ENCODE data around the gene ELFN1. TPM values are rescaled to one million over a fixed set of nuclear protein-coding genes. Genes with fewer than 3 reads are reported as not detected.
A peak's percentile ranks its signal among the peaks of the same experiment; 100 is the strongest.

Gene ELFN1
- polyA plus RNA-seq (2012; rRNA removed): 0.05 and 0.06 TPM in 2 replicates
- polyA plus RNA-seq (2012; cell fraction: cytosol; rRNA removed): 0.01 and 0.03 TPM in 2 replicates
- polyA plus RNA-seq (2012; cell fraction: nucleus; rRNA removed): 0.01 and 0.05 TPM in 2 replicates

- peak within 1 kb of the TSS; percentile 57 for H3K4me2 ChIP-seq
- H3K79me2 ChIP-seq (ENCODE audit: insufficient read depth): no peaks in the 10 kb centered on the region
- H3F3A ChIP-seq (replicated peaks; ENCODE audit: insufficient read depth): peaks cover 11% of the 10 kb centered on the region
- ChIA-PET POLR2A (no interaction called here), CTCF (interaction anchor here (0.6 kb wide), 2 partner anchors 75 to 90 kb away, joined by 3 read pairs; no protein-coding TSS in a partner anchor)
- WGBS (ENCODE audit: low lambda C conversion rate): under 1% methylated on average over 55 of the region's 110 CpGs
- peak within 1 kb of the TSS in 1 of 2 experiments; percentile 72; a peak in 1 of 4 replicates for H3K27ac ChIP-seq (ENCODE audit: low read depth in 2 of 2, low read length in 1 of 2)
- peaks cover 22% of the 10 kb centered on the region; the same call in 1 of the 2 replicates for H4K20me1 ChIP-seq (ENCODE audit: insufficient read depth)
- peaks cover 0 to 64% of the 10 kb centered on the region in 2 experiments; a peak in 1 of 4 replicates for H3K4me1 ChIP-seq (ENCODE audit: control insufficient read depth in 1 of 2, insufficient read depth in 2 of 2, low read depth in 1 of 2, low read length in 1 of 2)
- H3K9me2 ChIP-seq: no peaks in the 10 kb centered on the region
- H3K27me3 ChIP-seq (ENCODE audit: insufficient read depth): peaks cover 58% of the 10 kb centered on the region
- TF ChIP-seq TCF12 (IDR thresholded peaks at IDR 0.05): no peak
- TF ChIP-seq USF1 (IDR thresholded peaks at IDR 0.05; ENCODE audit: borderline replicate concordance, low read depth): no peak
- TF ChIP-seq NRF1 (IDR thresholded peaks at IDR 0.05; ENCODE audit: low read depth, low read length): no peak
- TF ChIP-seq ZBTB33 (IDR thresholded peaks at IDR 0.05; ENCODE audit: borderline replicate concordance, low read depth): no peak
- H3K36me3 ChIP-seq (replicated peaks in 1 of 2; ENCODE audit: control insufficient read depth in 1 of 2, insufficient read depth in 2 of 2, low read length in 1 of 2): no peaks in the 10 kb centered on the region
- no peaks in the 10 kb centered on the region for H3K9me3 ChIP-seq
- H3K4me3 ChIP-seq (ENCODE audit: low read depth in 2 of 2, low read length in 1 of 2): peak within 1 kb of the TSS; percentile 39 to 61; a peak in 3 of 4 replicates
- H2AFZ ChIP-seq (ENCODE audit: low read depth): no peak within 1 kb of the TSS
- DNase-seq: peak; percentile 86
- H3K9ac ChIP-seq: no peak within 1 kb of the TSS
These were observed at the start of gene ELFN1 for GRCh38 chr7:1669954-1670893. ELFN1 (plus strand) TSS chr7:1670277; CDS start chr7:1744597, 74,320 bp downstream.

- Histone ChIP-seq H3K27ac (ENCODE audit: low read depth in 2 of 2, low read length in 1 of 2) (no peak overlapping the region), H4K20me1 (ENCODE audit: insufficient read depth) (no peaks in the 10 kb centered on the region), H2AFZ (ENCODE audit: low read depth) (no peak overlapping the region), H3K36me3 (replicated peaks in 1 of 2; ENCODE audit: control insufficient read depth in 1 of 2, insufficient read depth in 2 of 2, low read length in 1 of 2) (no peaks in the 10 kb centered on the region), H3K9me2 (no peaks in the 10 kb centered on the region), H3K79me2 (ENCODE audit: insufficient read depth) (no peaks in the 10 kb centered on the region), H3K4me3 (ENCODE audit: low read depth in 2 of 2, low read length in 1 of 2) (no peak overlapping the region), H3K4me2 (no peak overlapping the region), H3K9ac (no peak overlapping the region), H3K4me1 (ENCODE audit: control insufficient read depth in 1 of 2, insufficient read depth in 2 of 2, low read depth in 1 of 2, low read length in 1 of 2) (peaks cover 0 to 7% of the 10 kb centered on the region in 2 experiments; a peak in 1 of 4 replicates), H3K27me3 (ENCODE audit: insufficient read depth) (peaks cover 17% of the 10 kb centered on the region; the same call in 1 of the 2 replicates), H3F3A (replicated peaks; ENCODE audit: insufficient read depth) (no peaks in the 10 kb centered on the region), H3K9me3 (no peaks in the 10 kb centered on the region)
- 83% methylated on average over 25 of the region's 27 CpGs for WGBS (ENCODE audit: low lambda C conversion rate)
- CTCF ChIA-PET: no interaction called here
- TF ChIP-seq REST (IDR thresholded peaks at IDR 0.05; ENCODE audit: low read depth, low read length): no peak
- no peak for TF ChIP-seq MXI1 (IDR thresholded peaks at IDR 0.05; ENCODE audit: low read depth, low read length)
- TF ChIP-seq YY1 (IDR thresholded peaks at IDR 0.05; ENCODE audit: low read depth): no peak
- TF ChIP-seq PBX3 (IDR thresholded peaks at IDR 0.05): no peak
- TF ChIP-seq RFX5 (IDR thresholded peaks at IDR 0.05; ENCODE audit: low read length): no peak
- no peak for TF ChIP-seq SIN3A (IDR thresholded peaks at IDR 0.05; ENCODE audit: borderline replicate concordance, low read depth, low read length)
- POLR2A ChIA-PET: no interaction called here
- peak; percentile 30 for DNase-seq
These were observed 49.2 kb upstream of the ELFN1 start for GRCh38 chr7:1620835-1621234.
